Ovary (tissue), 3 donors: ENCODE results near the gene CBY1.

Experiments used
- EP300 ChIP-seq: sonication (generic); formaldehyde crosslinking; IDR thresholded peaks from one replicate; pipeline ENCODE4 v1.6.1; 2017; ENCODE audit warnings: antibody characterized with exemption
- POLR2A ChIP-seq: fragments of 450-650 bp; IDR thresholded peaks from one replicate; pipeline ENCODE4 v1.6.1; 2017; ENCODE audit warnings: antibody characterized with exemption, mild to moderate bottlenecking, moderate library complexity
- TF ChIP-seq, protein P1 (sequence below), 3 donors: fragments of 450-650 bp in 2 of 3; fragments of 200-600 bp in 1 of 3; IDR thresholded peaks; one replicate each; pipeline versions ENCODE4 v1.5.1 to v1.8.0; 2016 to 2022; ENCODE audit warnings: antibody characterized with exemption in 3 of 3, mild to moderate bottlenecking in 1 of 3
- donor health status: DM: no; HTN: no; CAD: no.

DNA sequence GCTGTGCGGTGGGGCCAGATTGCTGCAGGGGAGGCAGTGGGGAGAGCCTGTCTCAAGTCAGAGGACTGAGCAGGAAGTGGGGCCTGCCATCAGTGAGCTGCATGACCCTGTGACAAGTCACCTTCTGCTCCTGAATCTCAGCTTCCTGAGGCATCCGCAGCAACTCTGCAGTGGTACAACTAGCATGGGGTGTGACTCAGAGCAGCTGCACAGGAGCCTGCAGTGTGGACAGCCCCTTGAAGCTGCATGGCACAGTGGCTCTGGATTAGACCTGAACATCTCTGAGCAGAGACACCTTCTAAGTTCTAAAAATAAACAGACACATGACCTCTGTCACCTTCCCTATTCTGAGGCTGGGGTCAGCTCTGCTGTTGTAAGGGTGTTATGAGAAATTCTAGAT is 18.2 kb upstream of the CBY1 start:
- TF ChIP-seq, protein P1, sequence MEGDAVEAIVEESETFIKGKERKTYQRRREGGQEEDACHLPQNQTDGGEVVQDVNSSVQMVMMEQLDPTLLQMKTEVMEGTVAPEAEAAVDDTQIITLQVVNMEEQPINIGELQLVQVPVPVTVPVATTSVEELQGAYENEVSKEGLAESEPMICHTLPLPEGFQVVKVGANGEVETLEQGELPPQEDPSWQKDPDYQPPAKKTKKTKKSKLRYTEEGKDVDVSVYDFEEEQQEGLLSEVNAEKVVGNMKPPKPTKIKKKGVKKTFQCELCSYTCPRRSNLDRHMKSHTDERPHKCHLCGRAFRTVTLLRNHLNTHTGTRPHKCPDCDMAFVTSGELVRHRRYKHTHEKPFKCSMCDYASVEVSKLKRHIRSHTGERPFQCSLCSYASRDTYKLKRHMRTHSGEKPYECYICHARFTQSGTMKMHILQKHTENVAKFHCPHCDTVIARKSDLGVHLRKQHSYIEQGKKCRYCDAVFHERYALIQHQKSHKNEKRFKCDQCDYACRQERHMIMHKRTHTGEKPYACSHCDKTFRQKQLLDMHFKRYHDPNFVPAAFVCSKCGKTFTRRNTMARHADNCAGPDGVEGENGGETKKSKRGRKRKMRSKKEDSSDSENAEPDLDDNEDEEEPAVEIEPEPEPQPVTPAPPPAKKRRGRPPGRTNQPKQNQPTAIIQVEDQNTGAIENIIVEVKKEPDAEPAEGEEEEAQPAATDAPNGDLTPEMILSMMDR (IDR thresholded peaks at IDR 0.05) = no peak
- no peak for TF ChIP-seq POLR2A
- TF ChIP-seq EP300 = no peak
